GM10266 (cell line): ENCODE data around the gene SRSF3.
A peak's percentile ranks its signal among the peaks of the same experiment; 100 is the strongest.

ENCODE experiments used
- DNase-seq: peaks from one replicate; pipeline ENCODE4 v3.0.0; 2012; ENCODE audit errors: extremely low spot score
- CTCF ChIP-seq: IDR thresholded peaks from 2 replicates; pipeline ENCODE4 v1.5.1; 2012; ENCODE audit warnings: mild to moderate bottlenecking, low read depth; ENCODE audit not compliant: control insufficient read depth, insufficient read depth; ENCODE audit errors: missing control alignments

Gene SRSF3

GRCh38 chr6:36612101-36612625 lies 18.0 kb downstream of the SRSF3 start:
- no peak for TF ChIP-seq CTCF
- DNase-seq = no peak

GRCh38 chr6:36613200-36613995 lies 19.2 kb downstream of the SRSF3 start:
- TF ChIP-seq CTCF = no peak

GRCh38 chr6:36615018-36615761 lies 21.0 kb downstream of the SRSF3 start:
- DNase-seq = peak; percentile 48
- TF ChIP-seq CTCF = peak; percentile 69

More at GRCh38 chr6:36613200-36613995, 19.2 kb downstream of the SRSF3 start:
- DNase-seq = no peak

- no peak for TF ChIP-seq CTCF
- no peak for DNase-seq
These were observed 22.8 kb downstream of the SRSF3 start for GRCh38 chr6:36616893-36617521.

- no peak for TF ChIP-seq CTCF
- no peak for DNase-seq
These were observed 24.5 kb downstream of the SRSF3 start for GRCh38 chr6:36618366-36619355.

GRCh38 chr6:36621371-36621855 lies 27.3 kb downstream of the SRSF3 start:
- no peak for DNase-seq
- TF ChIP-seq CTCF = no peak
